GM12891 (cell line): ENCODE measurements around the gene SLFN11.
"Not testable (repeated sequence)": the region's sequence is repeated elsewhere in the genome, so short reads cannot be mapped to it uniquely, and the experiment has no call there.

ENCODE experiments used
- DNase-seq: peaks from one replicate; pipeline ENCODE4 v3.0.0; 2011; ENCODE audit warnings: low spot score; ENCODE audit not compliant: insufficient read length
- FAIRE-seq: peaks from 2 replicates; lab custom pipeline; 2011; peaks lifted over from hg19 to GRCh38; lab: Jason Lieb, UNC
- PAX5 ChIP-seq: IDR thresholded peaks from 2 replicates; pipeline ENCODE4 v1.6.1; 2011; ENCODE audit warnings: low read length, moderate library complexity, mild to moderate bottlenecking; ENCODE audit not compliant: insufficient read depth, severe bottlenecking
- POLR2A ChIP-seq: IDR thresholded peaks from 2 replicates; pipeline ENCODE4 v1.6.1; 2011; ENCODE audit warnings: low read depth, low read length, control low read depth
- POLR2AphosphoS5 ChIP-seq: IDR thresholded peaks from 2 replicates; pipeline ENCODE4 v1.6.1; 2011; ENCODE audit warnings: low read depth, low read length, control low read depth
- POU2F2 ChIP-seq: IDR thresholded peaks from 2 replicates; pipeline ENCODE4 v1.6.1; 2011; ENCODE audit warnings: low read depth, mild to moderate bottlenecking, control low read depth, low read length, moderate library complexity
- SPI1 ChIP-seq: IDR thresholded peaks from 2 replicates; pipeline ENCODE4 v1.6.1; 2011; ENCODE audit warnings: low read depth, low read length, control low read depth
- TAF1 ChIP-seq: IDR thresholded peaks from 2 replicates; pipeline ENCODE4 v1.6.1; 2011; ENCODE audit warnings: low read depth, low read length, control low read depth

Gene SLFN11

DNA sequence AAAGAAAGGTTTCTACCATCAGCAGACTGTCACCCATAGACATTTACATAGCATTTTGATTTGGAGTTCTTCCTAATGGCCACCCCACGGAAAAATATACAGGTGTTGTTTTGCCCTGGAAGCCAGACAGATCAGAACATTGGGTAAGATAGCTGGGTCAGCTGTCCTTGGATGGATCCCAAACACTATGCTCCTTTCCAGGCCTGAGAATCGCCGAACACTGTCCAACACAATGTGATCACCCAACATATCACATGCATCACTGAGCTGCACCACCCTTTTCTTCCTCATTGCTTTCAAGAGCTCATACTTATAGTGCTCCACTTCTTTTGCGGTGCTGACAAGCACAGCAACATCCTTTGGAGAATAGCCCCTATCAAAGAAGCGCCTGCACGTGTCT lies 21.1 kb downstream of the SLFN11 start:
- TF ChIP-seq POLR2AphosphoS5, result no peak
- TF ChIP-seq POLR2A, result no peak
- no peak for TF ChIP-seq TAF1
- TF ChIP-seq POU2F2, result no peak
- no peak for TF ChIP-seq PAX5
- TF ChIP-seq SPI1, result no peak
- FAIRE-seq (no peak), DNase-seq (no peak)

DNA sequence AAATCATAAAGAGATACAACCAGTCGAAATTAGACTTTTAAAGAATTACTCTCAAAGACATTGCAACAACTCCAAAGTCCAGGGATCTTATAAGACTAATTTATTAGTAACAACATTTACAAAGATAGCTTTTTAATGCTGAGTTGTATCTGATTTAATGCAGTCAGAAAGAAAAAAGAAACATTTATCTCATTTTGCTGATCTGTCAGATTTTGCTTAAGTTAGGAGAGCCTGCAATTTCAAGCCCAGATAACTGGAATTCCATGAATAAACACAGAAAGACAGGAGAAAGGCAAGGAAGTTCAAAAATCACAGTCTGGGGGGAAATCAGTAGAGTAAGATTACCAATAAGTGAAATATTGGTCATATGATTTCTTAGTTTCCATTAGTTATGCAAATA lies 22.9 kb downstream of the SLFN11 start:
- DNase-seq (no peak), FAIRE-seq (no peak)
- no peak for TF ChIP-seq SPI1
- no peak for TF ChIP-seq PAX5
- TF ChIP-seq TAF1, result no peak
- TF ChIP-seq POLR2A, result no peak
- no peak for TF ChIP-seq POLR2AphosphoS5
- TF ChIP-seq POU2F2, result no peak

DNA sequence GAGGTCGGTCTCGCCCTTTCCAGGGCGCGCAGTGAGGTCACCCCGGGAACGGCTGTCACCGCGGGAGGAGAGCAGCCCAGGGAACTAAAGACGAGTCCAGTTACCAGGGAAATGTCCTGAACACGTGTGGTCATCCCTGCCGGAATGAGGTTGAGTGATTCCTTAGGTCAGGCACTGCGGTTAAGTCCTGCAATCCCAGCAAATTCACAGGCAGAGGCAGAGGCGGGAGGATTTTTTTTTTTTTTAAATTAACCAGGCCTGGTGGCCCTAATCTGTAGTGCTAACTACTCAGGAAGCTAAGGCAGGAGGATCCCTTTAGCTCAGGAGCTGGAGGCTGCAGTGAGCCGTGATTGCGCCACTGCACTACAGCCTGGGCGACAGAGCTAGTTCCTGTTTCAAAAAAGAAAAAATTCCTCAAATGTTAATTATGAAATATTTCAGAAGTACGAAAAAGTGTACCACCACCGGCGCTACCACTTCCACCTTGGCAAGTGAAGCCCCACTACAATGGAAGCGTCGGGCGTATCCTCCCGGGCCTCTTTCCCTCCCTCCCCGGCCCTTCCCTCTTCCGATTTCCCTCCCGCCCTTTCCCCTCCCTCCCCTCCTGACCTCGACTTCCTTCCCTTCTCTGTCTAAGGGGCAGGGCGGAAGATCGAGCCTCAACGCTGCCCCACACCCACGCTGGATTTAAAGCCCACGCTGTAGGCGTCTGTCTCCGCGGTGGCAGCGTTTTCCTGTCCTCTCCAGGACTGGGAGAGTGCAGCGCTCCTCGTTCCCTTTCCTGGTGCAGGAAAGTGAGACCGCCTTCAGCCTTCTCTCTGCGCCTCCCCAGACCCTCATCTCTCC lies 27.3 kb downstream of the SLFN11 start:
- DNase-seq (no peak), FAIRE-seq (no peak)

DNA sequence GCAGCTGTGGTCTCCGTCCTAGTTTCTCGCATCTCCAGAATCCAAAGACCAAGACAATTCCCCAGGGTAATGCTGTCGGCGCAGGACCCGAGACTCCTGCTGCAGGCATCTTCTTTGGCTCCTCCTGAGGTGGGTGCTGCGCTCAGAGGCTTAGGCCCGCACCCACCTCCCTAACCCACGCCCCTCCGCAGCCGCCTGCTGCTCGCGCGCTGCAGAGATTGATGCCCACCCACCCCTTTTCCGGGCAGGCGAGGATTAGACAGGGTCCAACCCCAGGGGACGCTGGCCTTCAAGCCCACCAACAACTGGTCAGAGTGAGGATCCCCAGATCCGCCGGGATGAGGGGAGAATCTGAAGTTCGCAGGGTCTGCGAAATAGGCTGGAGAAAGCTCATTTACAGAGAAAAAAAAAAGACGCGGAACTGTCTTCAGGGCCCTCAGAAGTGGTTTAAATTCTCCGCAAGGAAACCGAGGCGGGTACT lies 27.9 kb downstream of the SLFN11 start:
- TF ChIP-seq POLR2A (no peak), POU2F2 (no peak), PAX5 (no peak), POLR2AphosphoS5 (no peak), SPI1 (no peak), TAF1 (no peak)
- FAIRE-seq (no peak), DNase-seq (no peak)

More for the DNA sequence above, 27.3 kb downstream of the SLFN11 start:
- no peak for TF ChIP-seq TAF1
- no peak for TF ChIP-seq POLR2A
- no peak for TF ChIP-seq PAX5
- TF ChIP-seq POLR2AphosphoS5, result no peak
- TF ChIP-seq SPI1, result no peak
- no peak for TF ChIP-seq POU2F2

DNA sequence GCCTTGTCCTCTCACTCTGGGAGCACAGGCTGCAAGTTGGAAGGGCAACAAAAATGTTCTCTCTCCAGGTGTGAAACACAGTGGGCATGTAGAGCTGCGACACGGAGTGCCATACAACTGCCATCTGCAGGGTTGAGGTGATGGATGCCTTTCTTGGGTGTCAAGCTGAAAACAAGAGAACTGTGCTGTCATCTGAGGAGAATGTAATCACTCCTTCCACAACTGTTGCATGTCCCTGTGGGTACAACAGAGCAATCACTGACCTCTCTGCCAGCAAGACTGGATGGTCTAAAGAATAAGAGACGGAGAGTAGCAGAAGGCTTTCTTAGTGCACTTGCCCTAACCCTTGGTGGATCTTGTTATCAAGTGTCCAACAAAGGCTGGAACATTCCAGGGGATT lies 29.2 kb downstream of the SLFN11 start:
- TF ChIP-seq POLR2A (no peak), POU2F2 (no peak), SPI1 (no peak), PAX5 (no peak), POLR2AphosphoS5 (no peak), TAF1 (no peak)
- no peak for FAIRE-seq

DNA sequence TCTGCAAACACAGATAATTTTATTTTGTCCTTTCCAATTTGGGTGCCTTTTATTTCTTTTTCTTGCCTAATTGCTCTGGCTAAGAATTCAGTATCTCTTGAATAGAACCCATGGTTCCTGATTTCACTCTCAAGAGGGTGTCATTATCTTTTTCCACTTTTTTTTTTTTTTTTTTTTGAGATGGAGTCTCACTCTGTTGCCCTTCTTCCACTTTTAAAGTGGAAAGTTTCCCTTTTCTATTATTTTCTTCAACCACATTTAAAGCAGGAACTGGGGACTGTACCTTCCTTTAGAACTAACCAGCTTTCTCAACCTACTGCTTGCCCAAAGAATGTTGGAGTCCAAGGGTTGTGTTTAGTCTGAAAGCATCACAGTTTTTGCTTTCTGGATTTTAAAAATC lies 31.1 kb downstream of the SLFN11 start:
- TF ChIP-seq TAF1 (no peak), POLR2AphosphoS5 (no peak), POLR2A (no peak), SPI1 (no peak)
- DNase-seq, result no peak
- FAIRE-seq, result no peak

More for the DNA sequence above, 29.2 kb downstream of the SLFN11 start:
- no peak for DNase-seq

DNA sequence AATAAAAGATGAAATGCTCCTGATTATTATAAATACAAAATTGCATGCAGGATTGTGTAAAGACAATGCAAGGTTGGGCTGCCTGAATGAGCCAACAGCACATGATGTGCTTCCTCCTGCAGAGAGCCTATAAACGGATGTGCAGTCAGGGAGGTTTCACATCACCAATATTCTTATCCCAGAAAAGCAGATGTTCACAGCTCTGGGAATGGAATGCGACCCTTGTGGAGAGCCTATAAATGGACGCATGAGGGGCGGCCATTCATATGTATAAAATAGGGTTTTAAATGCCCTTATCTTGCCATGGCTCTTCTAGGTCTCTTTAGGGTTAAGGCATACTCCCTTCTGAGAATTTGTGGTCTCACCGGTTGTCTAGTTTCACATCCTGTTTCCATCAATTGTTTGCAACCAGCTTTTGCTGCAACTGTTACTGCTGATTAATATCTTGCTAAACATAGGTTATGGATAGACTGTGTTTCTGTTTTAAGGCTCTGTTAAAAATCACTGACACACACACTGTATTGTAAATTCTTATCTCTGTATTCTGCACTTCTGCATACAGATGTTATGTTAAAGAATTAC lies 31.9 kb downstream of the SLFN11 start:
- TF ChIP-seq SPI1, result peak; percentile 95
- no peak for TF ChIP-seq POLR2AphosphoS5
- no peak for TF ChIP-seq PAX5
- no peak for TF ChIP-seq TAF1
- no peak for DNase-seq
- FAIRE-seq, result peak; percentile 89

DNA sequence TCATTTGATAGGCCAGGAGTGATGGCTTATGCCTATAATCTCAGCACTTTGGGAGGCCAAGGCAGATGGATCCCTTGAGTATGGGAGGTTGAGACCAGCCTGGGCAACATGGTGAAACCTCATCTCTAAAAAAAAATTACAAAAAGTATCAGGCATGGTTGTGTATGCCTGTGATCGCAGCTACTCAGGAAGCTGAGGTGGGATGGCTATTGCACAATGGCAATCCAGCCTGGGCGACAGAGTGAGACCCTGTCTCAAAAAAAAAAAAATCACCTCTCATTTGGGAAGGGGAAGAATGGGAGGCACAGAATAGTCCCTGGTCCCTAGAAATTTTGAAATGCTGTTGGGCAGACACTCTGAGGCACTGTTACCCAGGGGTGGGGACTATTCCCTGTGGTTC lies 35.2 kb downstream of the SLFN11 start:
- no peak for FAIRE-seq
- DNase-seq, result no peak
- TF ChIP-seq PAX5, result no peak
- TF ChIP-seq TAF1, result no peak
- TF ChIP-seq POLR2A, result no peak
- no peak for TF ChIP-seq POLR2AphosphoS5
- no peak for TF ChIP-seq SPI1
- no peak for TF ChIP-seq POU2F2

DNA sequence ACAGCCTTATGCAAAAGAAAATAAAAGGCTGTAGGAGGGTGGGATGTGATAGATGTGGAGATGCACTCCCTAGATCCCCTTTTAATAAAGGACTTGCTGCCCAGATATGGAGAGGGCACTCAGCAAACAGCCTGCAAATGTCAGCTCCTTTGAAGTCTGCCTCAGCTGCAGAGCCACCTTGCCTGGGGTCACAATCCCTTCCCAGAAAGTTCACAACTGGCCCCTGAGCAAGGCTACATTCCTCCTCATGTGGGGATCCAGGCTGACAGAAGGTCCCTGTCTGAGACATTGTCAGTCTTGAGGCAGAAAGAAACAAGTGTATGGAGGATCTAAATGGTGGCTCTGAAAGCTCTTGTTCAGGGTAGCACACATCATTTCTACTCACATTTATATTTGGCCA lies 36.1 kb downstream of the SLFN11 start:
- TF ChIP-seq POLR2A (no peak), PAX5 (no peak), TAF1 (no peak), POLR2AphosphoS5 (no peak), POU2F2 (no peak), SPI1 (no peak)
- DNase-seq (no peak), FAIRE-seq (no peak)

DNA sequence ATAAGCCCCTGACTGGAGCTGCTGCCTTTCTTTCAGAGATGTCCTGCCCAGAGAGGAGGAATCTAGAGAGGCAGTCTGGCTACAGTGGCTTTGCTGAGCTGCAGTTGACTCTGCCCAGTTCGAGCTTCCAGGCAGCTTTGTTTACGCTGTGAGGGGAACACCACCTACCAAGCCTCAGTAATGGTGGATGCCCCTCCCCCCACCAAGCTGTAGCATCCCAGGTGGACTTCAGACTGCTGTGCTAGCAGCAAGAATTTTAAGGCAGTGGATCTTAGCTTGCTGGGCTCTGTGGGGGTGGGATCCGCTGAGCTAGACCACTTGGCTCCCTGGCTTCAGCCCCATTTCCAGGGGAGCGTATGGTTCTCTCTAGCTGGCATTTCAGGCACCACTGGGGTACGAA lies 39.8 kb downstream of the SLFN11 start:
- DNase-seq, result not testable (repeated sequence)

More for the DNA sequence above, 39.8 kb downstream of the SLFN11 start:
- not testable (repeated sequence) for FAIRE-seq
